Superior temporal gyrus (tissue), 1 donor: Measurements from ENCODE around the gene GNB3.

Source experiments
- DNase-seq: peaks from one replicate; pipeline ENCODE4 v3.0.0-alpha.2; 2016; ENCODE audit errors: extremely low spot score

GNB3 gene

DNA sequence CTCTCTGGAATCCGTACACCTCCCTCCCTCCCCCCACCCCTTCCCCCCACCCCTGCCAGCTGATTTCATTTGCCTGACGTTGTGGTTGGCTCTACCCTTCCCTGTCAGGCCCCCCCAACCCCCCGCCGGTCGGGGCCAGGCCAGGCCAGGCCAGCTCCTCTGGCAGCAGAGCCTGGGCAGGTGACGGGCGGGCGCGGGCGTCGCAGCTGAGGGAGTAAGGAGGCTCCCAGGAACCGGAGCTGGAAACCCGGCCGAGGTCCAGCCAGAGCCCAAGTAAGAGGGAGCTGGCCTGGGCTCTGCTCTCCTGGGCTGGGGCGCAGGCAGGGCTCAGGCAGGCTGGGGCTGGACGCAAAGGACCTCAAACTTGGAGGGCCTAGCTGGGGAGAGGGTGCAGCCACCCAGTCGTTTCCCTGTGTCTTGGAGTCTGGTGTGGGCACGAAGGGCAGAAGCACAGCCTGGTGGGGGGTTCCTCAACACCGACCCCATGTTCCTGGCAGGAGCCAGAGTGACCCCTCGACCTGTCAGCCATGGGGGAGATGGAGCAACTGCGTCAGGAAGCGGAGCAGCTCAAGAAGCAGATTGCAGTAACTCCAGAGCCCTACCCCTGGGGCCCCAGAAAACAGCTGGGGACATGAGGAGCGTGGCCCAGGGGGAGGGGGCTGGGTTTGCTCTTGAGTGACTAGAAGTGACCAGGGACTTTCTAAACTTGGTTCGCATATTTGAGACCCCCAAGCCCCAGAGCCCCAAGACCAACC, at the start of gene GNB3:
Gene GNB3 (plus strand): TSS at position 165 of the 755 bp plus-strand sequence. CDS start 363 bp downstream, at position 528.
- DNase-seq = no peak

DNA sequence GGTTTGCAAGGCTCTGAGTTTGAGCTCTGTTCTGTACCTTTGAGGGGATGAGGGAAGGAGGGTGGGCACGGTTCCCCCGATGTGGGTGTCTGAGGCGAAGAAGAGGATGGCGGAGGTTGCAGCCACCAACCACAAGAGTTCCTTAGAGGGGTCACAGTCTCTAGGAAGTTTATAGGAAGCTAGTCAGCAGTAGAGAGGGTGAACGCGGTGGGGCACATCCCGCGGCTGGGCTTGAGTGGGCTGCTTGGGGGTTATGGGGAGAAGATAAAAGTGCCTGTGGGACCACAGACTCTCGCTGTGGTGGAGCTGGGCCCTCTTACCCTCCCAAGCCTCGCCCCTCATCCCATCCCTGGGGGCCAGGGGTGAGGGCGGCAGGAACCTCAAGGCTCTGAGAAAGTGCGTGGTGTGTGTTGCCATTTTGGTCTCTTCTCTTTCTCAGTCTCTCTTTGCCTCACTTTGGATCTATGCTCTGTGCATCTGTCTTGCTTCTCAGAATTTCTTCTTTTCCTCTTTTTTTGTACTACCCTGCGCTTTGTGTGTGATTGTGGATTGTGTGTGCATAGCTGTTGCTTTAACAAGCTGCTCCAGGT, 48.7 kb upstream of the GNB3 start:
- DNase-seq = no peak

DNA sequence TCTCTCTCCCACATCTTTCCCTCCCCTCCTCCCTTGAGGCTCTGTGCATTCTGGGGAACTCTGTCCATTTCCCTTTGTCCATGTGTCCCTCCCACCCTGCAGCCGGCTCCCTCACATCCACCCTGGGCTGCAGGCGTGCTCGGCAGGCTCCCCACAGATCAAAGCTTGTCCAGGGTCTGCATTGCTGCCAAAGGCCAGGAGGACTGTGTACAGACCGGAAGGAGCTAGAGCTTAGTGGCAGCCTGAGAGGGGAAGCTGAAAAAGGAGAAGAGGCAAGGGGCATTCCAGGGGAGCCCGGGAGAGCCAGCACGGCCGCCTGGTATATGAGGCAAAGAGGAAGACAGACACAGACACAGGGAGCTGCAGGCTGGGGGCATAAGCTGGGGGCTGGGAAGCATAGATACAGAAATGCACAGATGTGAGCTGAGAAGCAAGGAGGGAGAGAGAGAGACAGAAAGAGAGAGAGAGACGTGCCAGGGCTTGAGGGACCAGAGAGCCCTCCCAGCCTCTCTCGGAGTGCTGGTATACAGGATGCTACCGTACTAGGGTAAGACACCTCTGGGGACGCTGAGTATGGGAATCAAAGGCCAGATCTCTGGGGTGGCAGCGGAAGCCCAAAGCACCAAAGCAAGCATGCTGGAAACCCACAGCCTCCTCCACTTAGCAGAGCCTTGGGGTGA, 48.1 kb upstream of the GNB3 start:
- DNase-seq = peak; percentile 46

GRCh38 chr12:6795088-6795487, 45.6 kb upstream of the GNB3 start:
- DNase-seq = no peak

GRCh38 chr12:6796576-6796975, 44.1 kb upstream of the GNB3 start:
- no peak for DNase-seq

DNA sequence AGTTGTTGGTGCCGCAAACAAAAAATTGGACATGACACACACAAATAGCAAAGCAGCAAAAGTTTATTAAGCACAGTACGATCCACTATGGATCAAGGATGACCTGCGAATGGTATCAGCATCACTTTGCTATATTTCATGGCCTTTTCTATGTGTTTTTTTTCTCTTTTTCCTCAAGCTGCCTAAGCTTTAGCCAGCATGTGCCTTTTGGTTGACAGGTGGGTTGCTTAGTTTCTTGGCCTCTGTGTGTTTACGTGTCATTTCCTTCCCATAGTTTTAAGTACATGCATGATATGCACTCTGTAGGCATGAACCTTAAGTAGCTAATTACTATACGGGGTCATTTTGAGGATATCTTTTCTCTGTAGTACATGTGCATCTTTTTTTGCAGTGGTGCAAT, 41.6 kb upstream of the GNB3 start:
- no peak for DNase-seq

DNA sequence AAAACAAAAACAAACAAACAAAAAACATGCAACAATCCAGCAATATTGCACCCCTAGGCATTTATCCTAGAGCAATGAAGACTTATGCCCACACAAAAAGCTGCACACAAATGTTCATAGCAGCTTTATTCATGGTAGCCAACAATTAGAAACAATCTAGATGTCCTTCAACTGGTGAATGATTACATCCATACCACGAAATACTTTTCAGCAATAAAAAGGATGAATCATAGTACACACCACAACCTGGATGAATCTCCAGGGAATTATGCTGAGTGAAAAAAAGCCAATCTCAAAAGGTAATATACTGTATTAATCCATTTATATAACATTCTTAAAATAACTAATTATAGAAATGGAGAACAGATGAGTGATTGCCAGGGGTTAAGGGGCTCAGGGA, 33.6 kb upstream of the GNB3 start:
- no peak for DNase-seq

DNA sequence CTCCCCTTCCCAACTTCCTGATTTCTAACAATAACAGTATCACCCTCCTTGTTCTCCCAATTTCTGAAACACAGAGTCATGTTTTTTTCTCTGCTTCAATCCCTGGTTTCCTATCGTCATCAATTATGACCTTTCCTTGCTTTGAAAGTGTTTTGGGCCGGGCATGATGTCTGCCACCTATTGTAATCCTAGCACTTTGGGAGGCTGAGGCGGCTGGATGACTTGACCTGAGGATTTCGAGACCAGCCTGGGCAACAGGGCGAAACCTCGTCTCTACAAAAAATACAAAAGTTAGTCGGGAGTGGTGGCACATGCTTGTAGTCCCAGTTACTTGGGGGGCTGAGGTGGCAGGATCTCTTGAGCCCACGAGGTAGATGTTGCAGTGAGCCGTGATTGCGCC, 31.7 kb upstream of the GNB3 start:
- DNase-seq = no peak

DNA sequence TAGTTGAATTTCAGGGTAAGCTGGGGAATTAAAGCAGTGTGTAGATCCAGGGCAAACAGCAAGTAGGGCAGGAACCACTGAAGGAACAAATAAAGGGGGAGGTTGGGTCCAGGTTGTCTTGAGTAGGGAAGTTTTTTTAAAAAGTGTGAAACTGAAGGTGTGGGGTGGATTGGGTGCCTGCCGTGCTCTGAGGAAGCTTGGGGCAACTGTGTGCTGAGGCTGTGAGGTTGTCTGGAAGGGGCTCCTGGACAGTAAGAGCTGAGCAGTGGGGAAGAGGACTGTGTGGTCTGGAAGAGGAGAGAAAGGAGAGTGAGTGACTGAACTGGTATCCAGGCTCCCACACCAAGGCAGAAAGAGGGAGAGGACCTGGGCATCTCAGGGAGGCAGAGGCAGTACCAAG, 30.0 kb upstream of the GNB3 start:
- DNase-seq = no peak

- no peak for DNase-seq
Measured at GRCh38 chr12:6813363-6813762, 27.4 kb upstream of the GNB3 start.

DNA sequence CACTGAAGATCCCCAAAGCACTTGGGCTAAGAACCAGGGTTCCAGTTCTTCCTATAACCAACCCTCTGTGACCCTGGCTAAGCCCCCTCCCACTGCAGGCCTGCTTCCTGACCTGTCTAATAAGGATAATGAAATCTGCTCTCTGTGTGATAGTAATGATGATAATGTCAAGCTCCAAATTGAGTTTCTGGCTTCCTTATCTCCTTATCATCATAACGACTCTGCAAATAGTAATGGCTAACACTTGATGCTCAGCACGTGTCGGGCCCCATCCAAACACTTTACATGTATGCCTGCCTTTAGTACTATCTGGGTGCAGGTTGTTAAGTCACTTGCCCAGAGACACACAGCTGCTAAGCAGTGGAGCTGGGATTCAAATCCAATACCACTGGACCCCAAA, 24.1 kb upstream of the GNB3 start:
- no peak for DNase-seq

GRCh38 chr12:6817098-6817497, 23.6 kb upstream of the GNB3 start:
- DNase-seq = no peak

DNA sequence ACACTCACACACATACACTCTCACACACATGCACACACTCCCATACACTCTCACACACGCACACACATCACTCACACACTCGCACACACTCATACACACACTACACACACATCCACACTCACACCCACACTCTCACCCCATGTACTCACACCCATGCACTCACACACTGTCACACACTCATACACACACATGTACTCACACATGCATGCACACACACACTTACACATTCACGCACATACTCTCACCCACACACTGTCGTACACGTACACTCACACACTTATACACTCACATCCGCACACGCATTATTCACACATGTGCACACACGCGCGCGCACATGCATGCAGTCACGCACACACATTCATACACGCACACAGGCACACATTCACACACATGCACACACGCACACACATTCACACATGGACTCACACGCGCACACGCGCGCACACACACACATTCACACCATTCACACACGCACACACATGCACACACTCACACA, 23.0 kb upstream of the GNB3 start:
- no peak for DNase-seq

DNA sequence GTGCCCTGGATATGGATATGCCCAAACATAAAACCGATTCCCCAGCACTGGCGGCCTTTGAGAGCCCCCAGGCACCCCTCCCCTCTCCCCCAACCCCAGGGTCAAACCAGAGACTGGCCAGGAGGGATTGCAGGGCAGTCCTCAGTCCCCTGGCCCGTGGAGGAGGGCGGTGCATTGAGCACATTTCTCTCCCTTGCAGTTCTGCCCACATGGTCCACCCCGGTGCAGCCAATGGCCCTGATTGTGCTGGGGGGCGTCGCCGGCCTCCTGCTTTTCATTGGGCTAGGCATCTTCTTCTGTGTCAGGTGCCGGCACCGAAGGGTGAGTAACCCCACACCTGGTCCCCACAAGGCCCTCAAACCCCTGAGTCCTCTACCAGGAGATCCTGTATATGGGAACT, 22.5 kb upstream of the GNB3 start:
- no peak for DNase-seq

DNA sequence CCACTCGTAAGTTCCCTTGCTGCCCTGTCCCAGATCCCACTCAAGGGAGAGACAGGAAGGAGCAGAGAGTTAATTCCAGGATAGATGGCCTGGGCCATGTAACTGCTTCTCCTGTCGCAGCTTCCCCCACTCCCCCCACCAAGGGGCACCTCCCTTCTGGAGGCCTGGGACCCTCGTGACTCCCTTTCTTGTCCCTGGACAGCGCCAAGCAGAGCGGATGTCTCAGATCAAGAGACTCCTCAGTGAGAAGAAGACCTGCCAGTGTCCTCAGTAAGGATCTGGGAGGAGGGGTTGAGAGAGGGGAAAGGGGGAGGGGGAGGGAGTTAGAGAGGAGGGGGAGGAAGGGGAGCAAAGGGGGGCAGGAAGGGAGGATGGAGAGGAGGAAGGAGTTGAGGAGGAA, 22.1 kb upstream of the GNB3 start:
- no peak for DNase-seq

DNA sequence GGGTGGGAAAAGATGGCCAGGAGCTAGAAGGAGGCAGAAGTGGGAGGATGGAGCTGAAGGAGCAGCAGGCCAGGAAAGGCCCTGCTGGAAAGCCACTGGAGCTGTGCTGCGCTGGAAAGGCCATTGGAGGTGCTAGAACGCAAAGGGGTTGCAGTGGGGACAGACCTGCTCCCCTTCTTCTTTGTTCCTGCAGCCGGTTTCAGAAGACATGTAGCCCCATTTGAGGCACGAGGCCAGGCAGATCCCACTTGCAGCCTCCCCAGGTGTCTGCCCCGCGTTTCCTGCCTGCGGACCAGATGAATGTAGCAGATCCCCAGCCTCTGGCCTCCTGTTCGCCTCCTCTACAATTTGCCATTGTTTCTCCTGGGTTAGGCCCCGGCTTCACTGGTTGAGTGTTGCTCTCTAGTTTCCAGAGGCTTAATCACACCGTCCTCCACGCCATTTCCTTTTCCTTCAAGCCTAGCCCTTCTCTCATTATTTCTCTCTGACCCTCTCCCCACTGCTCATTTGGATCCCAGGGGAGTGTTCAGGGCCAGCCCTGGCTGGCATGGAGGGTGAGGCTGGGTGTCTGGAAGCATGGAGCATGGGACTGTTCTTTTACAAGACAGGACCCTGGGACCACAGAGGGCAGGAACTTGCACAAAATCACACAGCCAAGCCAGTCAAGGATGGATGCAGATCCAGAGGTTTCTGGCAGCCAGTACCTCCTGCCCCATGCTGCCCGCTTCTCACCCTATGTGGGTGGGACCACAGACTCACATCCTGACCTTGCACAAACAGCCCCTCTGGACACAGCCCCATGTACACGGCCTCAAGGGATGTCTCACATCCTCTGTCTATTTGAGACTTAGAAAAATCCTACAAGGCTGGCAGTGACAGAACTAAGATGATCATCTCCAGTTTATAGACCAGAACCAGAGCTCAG, 21.4 kb upstream of the GNB3 start:
- no peak for DNase-seq

GRCh38 chr12:6820166-6820565, 20.6 kb upstream of the GNB3 start:
- no peak for DNase-seq

GRCh38 chr12:6821591-6822425, 18.9 kb upstream of the GNB3 start, which contains the start of gene GPR162:
TSS of gene GPR162 (plus strand) at chr12:6821821. CDS start at chr12:6823899, 2,078 bp downstream.
- peak; percentile 14 for DNase-seq

DNA sequence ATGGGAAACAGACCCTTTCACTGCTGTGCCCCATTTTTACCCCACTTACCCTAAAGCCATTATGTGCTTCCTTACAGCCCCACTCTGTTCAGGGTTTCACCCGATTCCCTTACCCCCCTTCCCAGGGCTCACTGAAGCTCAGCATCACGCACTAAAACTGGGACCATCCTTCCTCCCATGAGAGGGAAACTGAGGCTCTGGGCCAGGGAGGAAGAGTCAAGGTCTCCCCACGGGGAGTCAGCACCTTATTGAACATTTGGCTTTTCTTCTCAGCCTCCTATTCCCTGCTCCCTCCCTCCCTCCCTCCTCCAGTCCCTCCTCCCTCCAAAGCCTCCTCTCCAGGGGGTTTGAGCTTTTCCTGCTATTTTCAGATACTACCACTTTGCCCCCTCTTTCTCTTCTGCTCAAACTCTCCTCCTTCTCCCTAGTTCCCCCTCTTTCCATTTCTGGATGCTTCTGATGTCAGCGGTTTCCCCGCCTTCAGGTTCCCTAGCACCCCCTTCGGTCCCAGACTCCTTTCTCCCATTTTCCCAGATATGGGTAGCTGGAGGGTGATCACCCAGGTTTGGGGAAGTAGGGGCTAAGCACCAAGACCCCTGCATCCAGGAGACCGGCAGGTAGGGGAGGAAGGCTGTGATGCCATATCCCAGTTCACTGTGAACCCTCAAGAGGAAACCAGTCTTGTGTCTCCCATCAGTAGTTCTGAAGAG, 18.1 kb upstream of the GNB3 start:
- DNase-seq = peak; percentile 23
